ENCODE measurements around the gene ZBED4.

The ZBED4 gene

DNA sequence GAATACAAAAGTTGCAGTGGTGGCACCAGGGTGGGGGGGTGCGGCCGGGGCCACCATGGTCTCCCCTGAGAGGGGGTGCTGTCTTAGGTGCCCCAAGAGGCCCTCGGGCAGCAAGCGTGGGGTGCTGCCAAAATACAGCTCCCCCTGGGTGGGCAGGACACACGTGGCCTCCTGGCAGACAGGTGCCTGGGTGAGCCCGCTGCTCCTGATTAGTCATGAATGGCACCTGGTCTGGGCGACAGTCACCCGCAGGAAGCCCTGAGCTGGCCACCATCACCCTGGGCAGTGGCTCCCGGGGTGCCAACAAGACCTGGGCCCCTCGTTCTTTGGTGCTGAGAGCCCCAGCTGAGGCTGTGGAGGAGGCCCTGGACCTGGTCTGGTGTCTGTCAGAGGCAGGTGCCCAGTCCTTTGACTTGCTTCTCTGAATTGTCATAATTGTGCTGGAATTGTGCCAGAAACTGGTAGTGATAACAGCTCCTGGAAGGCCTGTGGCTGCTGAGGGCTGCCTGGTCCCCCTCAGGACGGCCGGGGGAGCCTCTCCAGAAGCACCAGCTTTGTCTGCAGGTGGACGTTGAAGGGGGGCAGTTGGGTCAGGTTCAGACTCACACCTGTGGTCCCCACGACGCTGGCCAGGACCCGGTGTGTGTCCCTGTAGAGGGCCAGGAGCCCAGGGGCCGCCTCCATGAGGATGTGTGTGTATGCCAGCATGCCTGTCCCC is 49.8 kb downstream of the ZBED4 start:
- DNase-seq (ENCODE audit: low read depth in 2 of 2), result no peak

DNA sequence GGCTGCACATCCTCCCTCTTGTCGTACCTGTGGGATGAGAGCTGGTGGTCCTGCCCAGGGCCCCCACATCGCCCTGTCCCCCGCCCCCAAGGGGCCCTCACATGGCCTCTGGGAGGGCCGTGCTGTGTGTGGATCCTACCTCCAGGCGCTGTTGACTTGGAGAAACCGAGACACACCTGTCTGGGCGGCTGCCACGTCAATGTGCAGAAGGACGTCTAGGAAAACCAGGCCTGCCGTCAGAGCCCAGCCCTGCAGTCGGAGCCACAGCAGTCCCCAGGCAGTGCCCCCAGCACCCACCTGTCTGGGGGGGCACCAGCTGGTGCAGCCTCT is 50.4 kb downstream of the ZBED4 start:
- no peak for DNase-seq (ENCODE audit: low read depth in 2 of 2)

DNA sequence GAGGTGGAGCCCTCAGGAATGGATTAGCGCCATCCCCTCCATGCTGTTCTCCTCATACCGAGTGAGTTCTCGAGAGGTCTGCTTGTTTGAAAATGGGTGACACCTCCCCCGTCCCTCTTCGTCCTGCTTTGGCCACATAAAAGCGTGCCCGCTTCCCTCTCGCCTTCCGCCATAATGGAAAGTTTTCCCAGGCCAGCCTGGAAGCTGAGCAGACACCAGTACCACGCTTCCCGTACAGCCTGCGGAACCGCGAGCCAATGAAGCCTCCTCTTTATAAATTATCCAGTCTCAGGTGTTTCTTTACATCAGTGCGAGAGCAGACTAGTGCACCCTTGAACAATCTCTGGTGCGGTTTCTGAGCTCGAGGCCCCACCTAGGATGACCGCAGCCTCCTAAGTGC is 51.8 kb downstream of the ZBED4 start:
- DNase-seq (ENCODE audit: low read depth in 2 of 2), result no peak

DNA sequence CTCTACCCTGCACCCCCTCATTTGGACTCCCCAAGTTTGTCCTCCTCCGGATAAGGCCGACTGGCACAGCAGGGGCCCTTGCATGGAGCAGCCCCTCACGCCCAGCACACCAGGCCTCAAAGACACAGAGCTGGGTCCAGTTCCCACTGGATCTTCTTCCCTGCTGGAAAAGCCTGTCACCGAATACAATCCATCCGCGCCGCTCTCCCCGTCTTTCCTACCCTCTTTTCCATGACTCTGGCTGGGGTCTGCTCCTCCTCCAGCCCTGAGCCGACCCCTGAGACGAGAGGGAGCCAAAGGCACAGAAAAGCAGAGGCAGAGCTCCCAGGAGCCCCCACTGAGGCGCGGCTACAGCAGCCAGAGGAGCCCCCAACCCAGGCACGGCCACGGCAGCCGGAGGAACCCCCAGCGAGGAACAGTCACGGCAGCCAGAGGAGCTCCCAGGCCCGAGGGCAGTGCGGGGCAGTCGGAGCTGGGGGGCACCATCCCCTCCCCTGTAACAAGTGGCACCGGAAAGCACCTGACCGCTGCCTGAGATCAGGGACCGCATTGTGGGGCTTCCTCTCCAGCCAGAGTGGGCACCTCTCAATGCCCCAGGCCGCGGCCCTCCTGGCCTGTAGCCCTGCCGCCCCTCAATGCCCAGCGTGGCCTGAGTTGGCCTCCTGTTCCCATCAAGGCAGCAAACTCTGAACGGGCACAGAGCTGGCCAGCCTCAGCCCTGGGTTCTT is 52.6 kb downstream of the ZBED4 start:
- no peak for DNase-seq (ENCODE audit: low read depth in 2 of 2)

DNA sequence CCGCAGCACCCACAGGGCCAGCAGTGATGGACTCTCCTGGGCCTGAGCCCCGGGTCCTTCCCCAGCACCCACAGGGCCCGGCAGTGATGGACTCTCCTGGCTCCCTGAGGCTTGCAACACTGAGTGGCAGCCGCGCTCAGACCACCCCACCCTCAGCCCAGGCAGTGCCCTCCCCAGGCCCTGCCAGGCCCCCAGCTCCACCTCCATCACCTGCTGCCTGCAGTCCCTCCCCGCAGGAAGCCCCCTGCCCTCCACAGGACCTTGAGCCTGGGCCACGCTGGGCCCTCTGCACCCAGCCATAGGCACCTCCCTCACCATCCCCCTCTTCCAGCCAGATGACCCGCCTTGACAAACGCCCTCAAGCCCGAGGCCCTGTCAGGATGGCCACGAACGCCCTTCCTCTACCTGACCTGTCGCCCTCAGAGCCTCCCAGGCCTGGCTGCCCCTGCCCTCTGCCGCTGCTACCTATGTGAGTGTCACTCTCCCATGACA is 53.2 kb downstream of the ZBED4 start:
- DNase-seq (ENCODE audit: low read depth in 2 of 2), result no peak

DNA sequence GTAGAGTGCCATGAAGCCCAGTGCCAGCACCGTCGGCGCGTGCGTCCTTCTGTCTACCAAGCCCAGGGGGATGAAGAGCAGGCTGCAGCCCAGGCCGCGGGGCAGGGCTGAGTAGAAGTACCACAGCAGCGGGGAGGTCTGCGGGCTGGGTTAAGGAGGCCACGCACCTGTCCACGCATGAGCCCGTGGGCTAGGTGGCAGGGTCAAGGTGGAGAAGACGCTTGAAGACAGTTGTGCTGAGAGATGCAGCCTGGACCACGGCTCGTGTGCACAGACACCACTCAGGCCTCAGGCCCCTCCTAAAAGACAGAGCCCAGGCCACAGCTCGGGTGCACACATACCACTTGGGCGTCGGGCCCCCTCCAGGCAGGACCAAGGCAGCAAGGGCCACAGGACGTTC is 54.2 kb downstream of the ZBED4 start:
- no peak for DNase-seq (ENCODE audit: low read depth in 2 of 2)

DNA sequence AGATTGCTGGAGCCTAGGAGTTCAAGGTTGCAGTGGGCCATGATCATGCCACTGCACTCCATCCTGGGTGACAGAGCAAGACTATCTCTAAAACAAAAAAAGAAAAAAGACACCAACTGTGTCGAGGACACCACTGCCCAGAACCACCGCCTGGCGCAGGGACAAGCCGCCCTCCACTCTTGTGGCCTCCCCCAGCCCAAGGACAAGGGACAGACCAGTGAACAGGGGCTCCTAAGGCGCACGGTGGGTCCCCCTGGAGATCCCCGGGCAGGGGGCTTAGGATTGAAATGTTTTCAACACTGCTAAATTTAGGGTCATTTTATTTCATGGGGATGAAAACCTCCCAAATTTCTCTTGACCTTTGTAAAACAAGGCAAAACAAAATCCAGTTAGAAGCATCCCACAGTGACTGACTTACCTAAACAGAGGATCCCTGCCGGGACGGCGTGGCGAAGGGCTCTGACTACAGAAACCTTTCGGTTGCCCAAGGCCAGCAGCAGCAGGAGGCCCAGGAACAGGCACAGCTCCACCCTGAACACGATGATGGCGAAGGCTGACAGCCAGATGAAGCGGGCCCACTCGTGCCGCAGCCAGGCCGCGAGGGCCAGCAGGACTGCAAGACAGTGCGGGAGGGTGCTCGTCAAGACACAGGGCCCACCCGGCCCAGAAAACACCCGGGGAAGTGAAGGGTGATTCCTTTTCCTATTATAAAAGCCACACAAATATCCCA is 56.0 kb downstream of the ZBED4 start:
- DNase-seq (ENCODE audit: low read depth in 2 of 2), result no peak

DNA sequence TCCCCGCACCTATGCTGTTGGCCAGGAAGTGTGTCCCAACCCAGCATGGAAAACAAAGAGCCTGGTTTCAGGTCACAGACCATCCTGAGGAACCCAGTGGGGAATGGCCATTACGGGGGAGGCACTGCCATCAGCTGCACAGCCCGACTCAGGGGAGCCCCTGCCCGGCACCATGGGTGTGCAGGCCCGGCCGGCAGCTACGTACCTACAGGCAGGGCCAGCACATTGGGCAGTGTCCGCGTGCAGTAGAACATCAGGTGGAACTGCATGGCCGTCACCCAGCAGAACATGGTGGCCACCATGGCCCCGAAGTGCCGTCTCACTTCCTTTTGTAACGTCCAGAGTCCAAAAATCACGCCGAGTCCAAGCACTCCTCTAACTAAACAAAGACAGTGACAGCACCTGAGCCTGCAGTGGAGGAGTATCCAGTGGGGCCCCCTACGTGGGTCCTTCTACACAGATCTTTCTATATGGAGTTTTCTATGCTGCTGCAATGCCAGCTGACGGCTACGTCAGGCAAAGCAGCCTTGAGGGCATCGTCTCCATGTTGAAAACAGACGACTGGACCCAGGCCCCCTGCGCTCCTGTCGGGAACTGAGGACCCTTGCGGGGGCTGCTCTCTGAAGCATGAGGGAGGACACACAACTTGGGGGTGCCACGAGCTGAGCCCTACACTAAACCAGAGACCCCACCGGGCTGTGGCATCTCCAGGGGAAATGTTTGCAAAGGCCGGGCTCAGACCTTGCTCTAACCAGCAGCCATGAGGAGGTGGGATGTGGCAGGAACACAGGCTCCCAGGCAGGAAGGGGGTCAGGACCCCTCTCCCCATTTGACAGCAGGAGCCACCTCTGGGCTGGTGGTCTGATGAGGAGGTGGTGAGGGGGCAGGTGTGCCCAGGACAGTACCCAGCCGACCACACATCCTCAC is 56.8 kb downstream of the ZBED4 start:
- no peak for DNase-seq (ENCODE audit: low read depth in 2 of 2)

DNA sequence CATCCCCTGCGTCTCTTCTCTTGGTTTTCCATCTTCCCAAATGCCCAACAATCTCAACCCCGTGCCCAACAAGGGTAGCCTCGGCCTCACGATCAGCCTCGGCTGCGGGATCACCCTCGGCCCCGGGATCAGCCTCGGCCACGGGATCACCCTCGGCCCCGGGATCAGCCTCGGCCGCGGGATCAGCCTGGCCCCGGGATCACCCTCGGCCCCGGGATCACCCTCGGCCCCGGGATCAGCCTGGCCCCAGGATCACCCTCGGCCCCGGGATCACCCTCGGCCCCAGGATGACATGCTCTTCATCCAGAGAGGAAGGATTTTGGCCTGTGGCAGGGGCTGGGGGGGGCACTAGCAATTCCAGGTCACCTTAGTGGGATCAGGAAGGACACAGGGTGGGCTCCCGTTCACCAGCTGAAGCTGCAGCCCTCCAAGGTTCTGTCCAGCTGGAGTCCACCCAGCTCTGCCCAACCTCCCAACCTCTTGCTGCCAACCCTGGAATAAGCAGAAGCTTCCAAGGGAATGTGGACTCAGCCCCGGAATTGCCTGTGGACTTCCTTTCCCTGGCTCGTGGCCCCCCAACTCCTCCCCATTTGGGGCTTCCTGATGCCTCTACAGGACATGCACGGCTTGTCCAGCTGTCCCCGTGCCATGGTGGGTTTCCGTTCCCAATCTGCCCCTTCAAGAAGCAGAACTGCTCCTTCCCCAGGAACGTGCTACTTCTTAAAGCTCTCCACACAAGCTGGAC is 58.4 kb downstream of the ZBED4 start:
- no peak for DNase-seq (ENCODE audit: low read depth in 2 of 2)

DNA sequence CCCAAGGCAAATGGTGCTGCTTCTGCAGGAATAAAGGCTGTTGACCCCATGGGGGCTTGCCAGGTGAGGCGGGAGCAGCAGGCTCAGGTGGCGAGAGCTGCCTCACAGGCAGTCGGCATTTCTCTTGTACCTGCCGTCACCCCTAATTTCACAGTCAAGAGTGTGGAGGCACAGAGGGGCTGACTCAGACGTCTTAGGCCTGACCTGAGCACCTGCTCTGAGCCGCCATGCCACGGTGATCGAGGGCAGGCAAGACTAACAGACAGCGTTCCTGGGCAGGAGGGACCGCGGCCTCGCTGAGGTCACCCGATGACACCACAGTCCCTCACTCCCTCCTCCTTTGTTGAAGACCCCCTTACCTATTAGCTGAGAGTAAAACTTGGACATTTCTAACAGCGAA is 59.4 kb downstream of the ZBED4 start:
- DNase-seq (ENCODE audit: low read depth in 2 of 2), result no peak

DNA sequence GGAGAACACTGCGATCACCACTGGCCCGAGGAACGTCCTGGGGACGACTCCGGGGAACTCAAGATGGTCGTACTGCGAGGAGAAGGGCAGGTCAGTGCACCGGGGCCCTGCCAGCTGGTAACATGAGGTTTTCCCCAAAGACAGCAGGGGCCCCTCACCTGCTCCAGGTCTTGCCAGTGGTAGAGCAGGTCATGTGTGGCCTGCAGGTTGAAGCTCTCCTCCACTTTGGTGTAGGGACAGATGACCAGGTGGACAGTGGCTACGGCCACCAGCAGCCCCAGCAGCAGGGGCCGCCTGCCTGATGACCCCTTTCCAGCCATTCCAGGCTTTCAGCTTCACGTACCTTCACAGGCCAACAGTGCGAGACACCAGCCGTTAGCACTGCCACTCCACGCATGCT is 59.8 kb downstream of the ZBED4 start:
- no peak for DNase-seq (ENCODE audit: low read depth in 2 of 2)

DNA sequence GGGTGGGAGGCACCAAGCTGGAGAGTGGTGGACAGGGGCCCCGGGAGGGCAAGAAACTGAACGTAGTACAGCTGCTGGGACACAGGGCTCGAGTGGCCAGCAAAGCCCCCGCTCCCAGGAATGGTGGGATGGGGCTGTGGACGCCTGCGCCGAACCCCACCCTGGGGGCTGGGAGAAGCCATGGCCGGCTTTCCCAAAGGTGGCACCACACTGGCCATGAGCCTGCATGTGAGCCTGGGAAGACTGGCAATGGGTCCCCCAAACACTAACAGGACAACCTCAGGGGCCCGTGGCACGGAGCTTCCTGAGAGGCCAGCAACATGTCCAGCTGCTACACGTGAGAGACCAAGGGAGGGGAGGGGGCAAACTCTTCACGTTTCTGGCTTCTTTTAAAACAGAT is 60.6 kb downstream of the ZBED4 start:
- no peak for DNase-seq (ENCODE audit: low read depth in 2 of 2)

DNA sequence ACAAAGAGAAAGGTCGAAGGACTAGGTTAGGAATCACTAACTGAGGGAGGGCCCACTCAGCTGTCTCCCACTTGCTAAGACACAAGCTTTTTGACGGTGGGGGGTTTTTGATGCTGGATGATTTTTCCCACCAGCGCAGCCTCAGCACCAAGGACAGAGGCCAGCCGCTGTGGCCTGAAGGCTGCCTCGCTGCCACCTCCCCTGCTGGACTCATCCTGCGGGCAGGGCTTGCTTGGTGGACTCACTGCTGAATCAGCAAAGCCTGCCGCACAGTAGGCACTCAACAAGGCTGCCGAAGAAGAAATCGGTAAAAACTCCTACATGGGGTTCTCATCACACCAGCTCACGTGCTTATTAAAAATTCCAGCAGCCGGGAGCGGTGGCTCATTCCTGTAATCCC is 62.0 kb downstream of the ZBED4 start:
- DNase-seq (ENCODE audit: low read depth in 2 of 2), result no peak

DNA sequence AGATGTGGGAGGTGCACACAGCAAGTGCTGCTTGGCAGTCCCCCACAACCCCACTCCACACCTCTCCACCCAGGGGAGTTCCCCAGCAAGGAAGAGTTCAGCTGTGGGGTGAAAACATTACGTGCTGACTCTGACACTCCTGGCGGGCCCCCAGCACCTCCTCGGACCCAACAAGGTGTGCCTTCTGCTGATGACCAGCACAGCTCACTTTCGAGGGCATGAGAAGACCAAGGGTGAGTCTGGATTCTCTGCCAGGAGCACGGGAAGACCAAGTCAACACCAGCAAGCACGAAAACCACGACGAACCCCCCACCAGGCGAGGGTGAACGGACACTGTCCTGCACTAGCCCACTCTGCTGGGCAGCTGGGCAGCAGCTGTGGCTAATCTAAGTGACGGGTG is 63.2 kb downstream of the ZBED4 start:
- DNase-seq (ENCODE audit: low read depth in 2 of 2), result no peak

DNA sequence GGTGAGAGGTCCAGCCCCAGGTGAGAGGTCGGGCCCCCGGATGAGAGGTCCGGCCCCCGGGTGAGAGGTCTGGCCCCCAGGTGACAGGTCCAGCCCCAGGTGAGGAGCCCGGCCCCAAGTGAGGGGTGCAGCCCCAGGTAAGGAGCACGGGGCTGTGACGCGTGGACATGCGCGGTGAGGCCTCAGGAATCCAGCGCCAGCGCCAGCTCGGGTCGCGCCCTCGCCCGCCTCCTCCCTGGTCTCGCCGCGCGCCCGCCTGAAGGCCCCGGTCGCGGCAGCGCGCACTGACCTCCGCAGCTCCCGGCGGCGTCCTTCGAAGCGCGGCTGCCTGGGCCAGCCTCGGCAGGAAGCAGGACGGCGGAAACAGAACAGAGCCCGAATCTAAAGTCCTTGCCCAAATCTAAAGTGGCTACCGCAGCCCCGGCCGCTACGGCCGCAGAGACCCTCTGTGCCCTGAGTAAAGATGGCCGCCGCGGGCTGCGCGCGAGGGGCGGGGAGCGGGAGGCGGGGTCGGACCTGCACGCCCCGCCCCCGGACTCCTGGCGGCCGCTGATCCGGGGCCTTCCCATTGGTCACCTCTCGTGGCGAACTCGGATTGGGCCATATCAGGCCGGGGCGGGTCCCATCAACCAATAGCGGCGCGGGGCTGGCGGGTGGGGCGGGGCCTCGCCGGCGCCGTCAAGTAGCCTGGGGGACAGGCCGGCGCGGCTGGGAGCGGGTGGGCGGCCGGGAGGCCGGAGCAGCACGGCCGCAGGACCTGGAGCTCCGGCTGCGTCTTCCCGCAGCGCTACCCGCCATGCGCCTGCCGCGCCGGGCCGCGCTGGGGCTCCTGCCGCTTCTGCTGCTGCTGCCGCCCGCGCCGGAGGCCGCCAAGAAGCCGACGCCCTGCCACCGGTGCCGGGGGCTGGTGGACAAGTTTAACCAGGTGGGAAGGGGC is 64.6 kb downstream of the ZBED4 start, which contains the start of the genes ALG12 and CRELD2:
ALG12 (minus strand) TSS at position 465 of the 937 bp plus-strand sequence. CDS start 4,673 bp downstream, outside the sequence.
CRELD2 (plus strand) TSS at position 661 of the 937 bp plus-strand sequence; CDS start at position 797, 136 bp downstream.
- peak; percentile 94 for DNase-seq (ENCODE audit: low read depth in 2 of 2)

DNA sequence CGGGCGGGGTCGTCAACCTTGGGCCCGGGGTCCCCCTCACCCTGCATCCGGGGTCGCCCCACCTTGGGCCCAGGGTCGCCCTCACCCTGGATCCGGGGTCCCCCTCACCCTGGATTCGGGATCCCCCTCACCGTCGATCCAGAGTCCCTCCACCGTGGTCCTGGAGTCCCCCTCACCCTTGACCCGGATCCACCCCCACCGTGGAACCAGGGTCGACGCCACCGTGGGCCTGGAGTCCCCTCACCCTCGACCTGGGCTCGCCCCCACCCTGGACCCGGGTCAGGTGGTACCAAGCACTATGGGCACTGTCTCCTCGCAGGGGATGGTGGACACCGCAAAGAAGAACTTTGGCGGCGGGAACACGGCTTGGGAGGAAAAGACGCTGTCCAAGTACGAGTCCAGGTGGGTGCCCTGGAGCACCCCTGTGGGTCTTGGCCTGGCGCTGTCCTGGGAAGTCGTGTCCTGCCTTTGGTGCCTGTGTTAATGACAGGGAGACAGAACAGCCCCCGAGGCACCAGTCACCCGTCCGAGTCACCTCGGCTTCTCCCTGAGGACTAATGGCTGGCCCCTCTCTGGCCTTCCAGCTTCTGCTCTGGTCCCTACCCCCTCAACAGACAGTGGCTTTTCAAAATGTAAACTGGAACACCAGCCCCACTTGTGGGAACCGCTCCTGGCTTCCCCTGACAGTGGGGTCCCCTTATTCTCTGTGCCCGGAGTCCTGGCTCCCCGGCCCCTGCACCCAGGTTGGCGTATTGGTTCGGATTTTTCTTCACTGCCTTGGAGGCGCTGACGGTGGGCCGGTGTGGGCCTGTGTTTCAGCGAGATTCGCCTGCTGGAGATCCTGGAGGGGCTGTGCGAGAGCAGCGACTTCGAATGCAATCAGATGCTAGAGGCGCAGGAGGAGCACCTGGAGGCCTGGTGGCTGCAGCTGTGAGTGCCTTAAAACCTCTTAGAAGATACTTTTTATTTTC is 65.6 kb downstream of the ZBED4 start:
- no peak for DNase-seq (ENCODE audit: low read depth in 2 of 2)

DNA sequence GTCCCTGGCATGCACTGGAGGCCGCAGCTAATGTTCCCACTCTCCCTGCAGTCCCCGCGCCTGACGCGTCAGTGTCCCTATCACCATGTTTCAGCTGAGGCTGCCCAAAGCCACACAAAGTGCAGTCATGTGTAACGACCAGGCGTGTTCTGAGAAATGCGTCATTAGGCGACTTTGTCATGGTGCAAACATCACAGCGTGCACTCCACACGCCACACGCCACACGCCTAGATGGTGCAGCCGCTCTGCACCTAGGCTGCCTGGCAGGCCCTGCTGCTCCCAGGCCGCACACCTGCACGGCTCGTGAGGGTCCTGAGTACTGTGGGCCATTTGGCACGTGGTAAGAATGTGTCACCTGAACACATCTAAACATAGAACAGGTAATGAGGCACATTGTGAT is 67.2 kb downstream of the ZBED4 start:
- no peak for DNase-seq (ENCODE audit: low read depth in 2 of 2)

DNA sequence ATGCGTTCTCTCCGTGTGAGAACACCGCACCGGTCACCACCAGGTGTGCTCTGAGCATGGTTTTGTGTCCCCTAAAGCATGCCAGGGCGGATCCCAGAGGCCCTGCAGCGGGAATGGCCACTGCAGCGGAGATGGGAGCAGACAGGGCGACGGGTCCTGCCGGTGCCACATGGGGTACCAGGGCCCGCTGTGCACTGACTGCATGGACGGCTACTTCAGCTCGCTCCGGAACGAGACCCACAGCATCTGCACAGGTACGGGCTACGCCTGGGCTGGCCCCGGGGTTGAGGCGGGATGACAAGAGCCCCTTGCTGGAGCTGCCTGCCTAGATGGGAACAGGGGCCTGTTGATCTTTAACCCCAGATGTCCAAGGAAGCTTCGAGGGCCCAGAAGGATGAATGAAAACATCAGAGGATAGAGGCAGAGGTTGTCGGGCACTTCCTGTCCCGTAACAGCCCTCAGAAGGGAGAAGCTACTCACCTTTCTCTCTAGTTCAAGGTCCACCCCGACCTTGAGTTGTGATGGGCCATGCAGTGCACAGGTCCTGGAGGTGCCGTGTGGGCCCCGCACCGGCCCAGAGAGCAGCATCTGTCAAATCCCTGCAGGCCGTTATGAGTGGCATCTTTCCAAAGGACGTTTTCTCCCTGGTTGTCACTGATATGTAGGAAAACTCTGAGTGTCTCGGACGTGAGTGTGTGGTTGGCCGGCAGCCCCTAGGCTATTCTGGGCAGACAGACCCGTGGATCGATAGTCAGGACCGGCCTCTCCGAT is 68.0 kb downstream of the ZBED4 start:
- DNase-seq (ENCODE audit: low read depth in 2 of 2), result no peak
